ENCODE results near the gene TRPM7.
A peak's percentile ranks its signal among the peaks of the same experiment; 100 is the strongest.
"Not testable (repeated sequence)": the region's sequence is repeated elsewhere in the genome, so short reads cannot be mapped to it uniquely, and the experiment has no call there.

Gene TRPM7

GRCh38 chr15:50655555-50655954 is 31.0 kb downstream of the TRPM7 start:
- DNase-seq (ENCODE audit: low spot score), result no peak

DNA sequence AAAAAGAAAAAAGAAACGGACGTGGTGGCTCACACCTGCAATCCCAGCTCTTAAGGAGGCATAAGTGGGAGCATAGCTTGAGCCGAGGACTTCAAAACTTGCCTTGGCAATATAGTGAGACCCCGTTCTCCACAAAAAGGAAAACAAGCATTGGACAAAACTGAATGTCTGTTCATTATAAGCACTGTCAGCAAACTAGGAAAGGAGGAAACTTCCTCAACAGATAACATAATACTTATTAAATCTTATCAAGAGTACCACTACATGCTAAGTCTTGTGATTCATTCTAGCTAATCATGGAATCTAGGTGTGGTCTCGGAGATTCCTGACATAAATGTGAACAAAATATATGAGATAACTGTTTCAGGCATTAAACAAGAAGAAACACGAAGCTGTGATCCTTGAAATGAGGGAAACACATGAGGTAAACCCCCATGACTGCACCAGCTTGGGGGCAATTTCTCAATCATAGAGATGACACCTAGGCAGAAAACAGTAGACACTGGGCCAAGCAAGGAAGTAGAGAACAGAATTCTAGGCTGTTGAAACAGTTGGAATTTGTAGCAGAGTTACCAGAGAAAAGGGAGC is 33.3 kb downstream of the TRPM7 start:
- no peak for DNase-seq (ENCODE audit: low spot score)

- no peak for DNase-seq (ENCODE audit: low spot score)
Measured at GRCh38 chr15:50652671-50653070, 33.9 kb downstream of the TRPM7 start.

- no peak for DNase-seq (ENCODE audit: low spot score)
Measured at GRCh38 chr15:50641318-50641717, 45.3 kb downstream of the TRPM7 start.

DNA sequence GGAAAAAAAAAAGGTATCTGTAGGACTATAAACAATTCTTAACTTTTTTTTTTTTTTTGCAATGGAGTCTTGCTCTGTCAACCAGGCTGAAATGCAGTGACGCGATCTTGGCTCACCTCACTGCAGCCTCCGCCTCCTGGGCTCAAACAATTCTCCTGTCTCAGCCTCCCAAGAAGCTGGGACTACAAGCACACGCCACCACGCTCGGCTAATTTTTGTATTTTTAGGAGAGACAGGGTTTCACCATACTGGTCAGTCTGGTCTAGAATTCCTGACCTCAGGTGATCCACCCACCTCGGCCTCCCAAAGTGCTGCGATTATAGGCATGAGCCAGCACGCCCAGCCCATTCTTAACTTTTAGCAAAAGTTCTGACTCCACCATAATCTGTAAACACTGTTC is 50.5 kb downstream of the TRPM7 start:
- no peak for DNase-seq (ENCODE audit: low spot score)

DNA sequence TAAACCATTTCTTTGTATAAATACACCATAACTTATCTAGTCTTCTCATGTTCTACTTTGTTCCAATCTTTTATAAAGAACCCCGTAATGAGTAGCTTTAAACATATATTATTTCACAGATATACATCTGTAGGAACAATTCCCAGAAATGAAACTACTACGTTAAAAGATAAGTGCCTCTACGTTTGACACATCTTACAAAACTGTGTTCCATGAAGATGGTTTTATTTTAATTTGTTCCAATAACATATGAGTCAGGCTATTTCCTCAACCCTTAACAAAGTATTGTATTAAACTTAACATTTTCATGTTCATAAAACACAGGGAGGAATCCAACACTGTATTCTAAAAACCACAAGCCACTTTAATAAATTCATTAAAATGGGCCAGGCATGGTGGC is 52.9 kb downstream of the TRPM7 start:
- no peak for DNase-seq (ENCODE audit: low spot score)

DNA sequence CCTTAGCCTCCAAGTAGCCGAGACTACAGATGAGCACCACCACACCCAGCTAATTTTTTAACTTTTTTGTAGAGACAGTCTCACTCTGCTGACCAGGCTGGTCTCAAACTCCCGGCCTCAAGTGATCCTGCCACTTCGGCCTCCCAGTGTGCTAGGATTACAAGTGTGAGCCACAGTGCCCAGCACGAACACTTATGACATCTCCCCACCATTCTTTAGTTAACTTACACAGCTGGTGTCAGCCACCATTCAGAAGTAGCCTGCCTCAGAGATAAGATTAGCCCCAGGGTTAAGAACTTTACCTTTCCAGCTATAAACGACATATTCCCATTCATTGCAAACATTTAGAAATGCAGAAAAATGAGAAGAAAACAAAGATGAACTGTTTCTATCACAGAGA is 58.2 kb downstream of the TRPM7 start:
- DNase-seq (ENCODE audit: low spot score), result no peak

GRCh38 chr15:50627351-50628055 is 59.1 kb downstream of the TRPM7 start:
- DNase-seq (ENCODE audit: low spot score), result no peak

- no peak for DNase-seq (ENCODE audit: low spot score)
Measured at GRCh38 chr15:50624616-50625168, 61.9 kb downstream of the TRPM7 start.

DNA sequence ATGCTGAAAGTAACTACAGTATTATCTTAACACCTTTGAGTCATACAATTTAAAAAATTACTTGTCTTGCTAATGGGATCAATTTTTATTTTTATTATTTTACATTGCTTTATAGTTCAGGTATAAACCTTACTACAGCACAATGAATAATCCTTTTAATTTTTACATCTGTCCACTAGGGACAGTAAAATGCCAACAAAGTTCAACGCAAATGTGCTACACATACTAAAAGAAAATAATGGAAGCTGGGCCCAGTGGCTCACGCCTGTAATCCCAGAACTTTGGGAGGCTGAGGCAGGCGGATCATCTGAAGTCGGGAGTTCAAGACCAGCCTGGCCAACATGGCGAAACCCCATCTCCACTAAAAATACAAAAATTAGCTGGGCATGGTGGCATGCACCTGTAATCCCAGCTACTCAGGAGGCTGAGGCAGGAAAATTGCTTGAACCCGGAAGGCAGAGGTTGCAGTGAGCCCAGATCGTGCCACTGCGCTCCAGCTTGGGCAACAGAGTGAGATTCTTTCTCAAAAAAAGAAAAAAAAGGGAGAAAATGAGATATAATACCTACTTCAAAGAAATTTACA is 64.1 kb downstream of the TRPM7 start:
- DNase-seq (ENCODE audit: low spot score), result not testable (repeated sequence)

DNA sequence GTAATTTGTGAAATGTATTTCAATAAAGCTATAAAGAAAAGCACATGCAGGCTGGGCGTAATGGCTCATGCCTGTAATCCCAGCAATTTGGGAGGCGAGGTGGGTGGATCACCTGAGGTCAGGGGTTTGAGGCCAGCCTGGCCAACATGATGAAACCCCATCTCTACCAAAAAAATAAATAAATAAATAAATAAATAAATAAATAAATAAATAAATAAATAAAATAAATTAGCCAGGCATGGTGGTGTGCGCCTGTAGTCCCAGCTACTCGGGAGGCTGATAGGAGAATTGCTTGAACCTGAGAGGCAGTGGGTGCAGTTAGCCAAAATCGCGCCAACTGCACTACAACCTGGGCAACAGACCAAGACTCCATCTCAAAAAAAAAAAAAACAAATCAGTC is 69.6 kb downstream of the TRPM7 start:
- DNase-seq (ENCODE audit: low spot score), result not testable (repeated sequence)

- DNase-seq (ENCODE audit: low spot score), result not testable (repeated sequence)
Measured at GRCh38 chr15:50616554-50616953, 70.0 kb downstream of the TRPM7 start.

DNA sequence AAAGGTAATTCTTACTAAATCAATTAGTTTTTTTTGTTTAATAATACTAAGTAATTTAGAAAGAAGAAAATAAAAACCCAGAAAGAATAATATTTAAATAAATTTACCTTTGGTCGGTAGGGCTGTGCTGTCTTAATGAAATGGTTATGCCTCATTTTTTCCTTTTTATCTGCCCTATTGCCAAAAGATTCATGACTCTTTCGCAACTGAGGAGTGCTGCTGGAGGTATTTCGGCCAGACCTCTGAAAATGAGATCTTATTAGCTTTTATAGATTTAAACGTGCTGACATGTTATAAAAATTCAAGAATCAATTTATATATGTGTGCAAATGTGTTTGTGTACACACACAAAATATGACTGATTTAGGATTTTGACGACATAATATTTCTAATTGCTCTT is 73.0 kb downstream of the TRPM7 start:
- DNase-seq (ENCODE audit: low spot score), result no peak

DNA sequence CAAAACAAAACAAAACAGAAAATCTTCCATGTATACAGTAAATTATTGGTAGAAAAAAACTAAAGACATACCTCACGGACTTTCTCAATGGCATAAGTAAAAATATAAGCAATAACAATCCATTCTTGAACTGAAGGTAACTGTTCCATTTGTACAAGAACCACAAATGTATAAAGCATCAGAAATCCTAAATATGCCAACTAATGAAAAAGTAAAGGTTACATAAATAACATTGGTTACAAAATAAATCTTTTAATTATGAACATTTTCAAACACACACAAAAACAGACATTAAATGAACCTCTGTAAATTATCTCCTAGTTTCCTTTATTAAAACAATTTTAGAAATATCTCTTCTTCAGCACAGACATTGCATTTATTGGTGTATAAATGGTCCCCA is 79.5 kb downstream of the TRPM7 start:
- DNase-seq (ENCODE audit: low spot score), result no peak

- DNase-seq (ENCODE audit: low spot score), result no peak
Measured at GRCh38 chr15:50605462-50605861, 81.1 kb downstream of the TRPM7 start.

- not testable (repeated sequence) for DNase-seq (ENCODE audit: low spot score)
Measured at GRCh38 chr15:50602028-50602427, 84.6 kb downstream of the TRPM7 start.

GRCh38 chr15:50594311-50594710 is 92.3 kb downstream of the TRPM7 start:
- peak; percentile 77 for DNase-seq (ENCODE audit: low spot score)

- peak; percentile 64 for DNase-seq (ENCODE audit: low spot score)
Measured at GRCh38 chr15:50593761-50594160, 92.8 kb downstream of the TRPM7 start.

GRCh38 chr15:50590288-50590687 is 96.3 kb downstream of the TRPM7 start:
- DNase-seq (ENCODE audit: low spot score), result no peak

GRCh38 chr15:50577492-50577891 is 109.1 kb downstream of the TRPM7 start:
- DNase-seq (ENCODE audit: low spot score), result no peak

DNA sequence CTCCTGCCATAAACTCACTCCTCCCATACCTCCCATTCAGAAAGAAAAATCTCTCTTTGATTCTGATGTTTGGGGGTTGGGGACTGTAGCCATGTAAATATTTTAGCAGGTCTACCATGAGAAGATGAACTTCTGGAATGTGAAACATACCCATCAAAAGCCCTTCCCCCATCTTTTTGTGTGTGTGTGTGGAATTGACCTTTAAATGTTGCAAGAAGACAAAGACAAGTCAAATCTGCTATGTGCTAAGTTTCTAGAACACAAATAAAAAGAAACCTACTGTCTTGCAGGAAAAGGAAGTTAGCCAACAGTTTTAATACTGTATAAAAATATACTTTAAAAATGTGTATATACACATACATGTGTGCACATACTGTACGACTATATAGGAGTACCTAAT is 110.4 kb downstream of the TRPM7 start:
- no peak for DNase-seq (ENCODE audit: low spot score)

GRCh38 chr15:50573842-50574241 is 112.8 kb downstream of the TRPM7 start:
- DNase-seq (ENCODE audit: low spot score), result not testable (repeated sequence)

- DNase-seq (ENCODE audit: low spot score), result no peak
Measured at GRCh38 chr15:50563756-50564155, 122.8 kb downstream of the TRPM7 start.
